HFFc6 (cell line): ENCODE measurements around the gene GHRHR. TPM values are rescaled to one million over a fixed set of nuclear protein-coding genes. Genes with fewer than 3 reads are reported as not detected.

Experiments used
- DNase-seq: peaks from one replicate; pipeline ENCODE4 v3.0.0-alpha.2; 2018
- H3K27ac Mint-ChIP-seq: 2 replicates; pipeline ENCODE4 v1.8.0; 2020; ENCODE audit warnings: mild to moderate bottlenecking, mixed read lengths
- H3K27me3 Mint-ChIP-seq: 2 replicates; pipeline ENCODE4 v1.8.0; 2021; ENCODE audit warnings: mild to moderate bottlenecking, moderate library complexity, mixed read lengths; ENCODE audit not compliant: insufficient read depth
- H3K36me3 Mint-ChIP-seq: 2 replicates; pipeline ENCODE4 v1.8.0; 2021; ENCODE audit warnings: low read depth, mixed read lengths
- H3K4me1 Mint-ChIP-seq: 2 replicates; pipeline ENCODE4 v1.8.0; 2020; ENCODE audit warnings: low read depth, mixed read lengths
- H3K4me3 Mint-ChIP-seq: 2 replicates; pipeline ENCODE4 v1.8.0; 2020; ENCODE audit warnings: mild to moderate bottlenecking, moderate library complexity, mixed read lengths
- H3K9me3 Mint-ChIP-seq: 2 replicates; pipeline ENCODE4 v1.8.0; 2020; ENCODE audit warnings: mild to moderate bottlenecking, mixed read lengths
- CTCF ChIP-seq: fragments of 200-600 bp; sonication (generic); IDR thresholded peaks from 2 replicates; pipeline ENCODE4 v1.5.0; 2021; ENCODE audit warnings: antibody characterized with exemption, mild to moderate bottlenecking
- total RNA-seq, 6 experiments: library from RNA; stranded (reverse); fragmentation: NEBNext Ultra II Directional; extraction: Animal tissue kit (Norgen Biotek cat#: 25700); gene quantifications; 2 replicates in 1 of 6; 3 replicates in 5 of 6; pipeline ENCODE4 v1.2.3, GENCODE V29; 2021

The GHRHR gene
- total RNA-seq, 6 experiments from 2014 or later = not detected

DNA sequence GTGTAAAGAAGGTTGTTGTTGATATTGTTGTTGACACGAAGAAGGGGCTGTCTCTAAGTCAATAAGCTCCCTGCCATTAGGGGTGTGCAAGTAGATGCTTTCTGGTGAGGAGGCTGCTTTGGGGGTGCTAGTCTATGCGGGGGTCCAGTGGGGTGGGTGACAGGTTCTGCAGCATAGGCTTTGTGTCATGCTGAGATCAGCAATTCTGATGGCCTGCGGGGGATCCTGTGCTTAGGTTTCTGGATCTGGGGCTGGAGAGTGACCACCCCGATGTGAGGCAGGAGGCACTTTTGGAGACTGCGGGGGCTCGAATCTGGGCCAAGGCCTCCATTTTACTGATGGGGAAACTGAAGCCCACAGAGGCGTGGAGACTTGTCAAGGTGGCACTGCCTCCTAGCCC is 47.0 kb upstream of the GHRHR start:
- no peak overlapping the region for H3K4me3 Mint-ChIP-seq
- H3K27me3 Mint-ChIP-seq = peaks cover 19% of the 10 kb centered on the region
- H3K27ac Mint-ChIP-seq = no peak overlapping the region
- H3K36me3 Mint-ChIP-seq = no peaks in the 10 kb centered on the region
- H3K4me1 Mint-ChIP-seq = peaks cover 32% of the 10 kb centered on the region
- H3K9me3 Mint-ChIP-seq = no peaks in the 10 kb centered on the region
- no peak for DNase-seq
- no peak for TF ChIP-seq CTCF

GRCh38 chr7:30917216-30917893 is 46.4 kb upstream of the GHRHR start:
- H3K27me3 Mint-ChIP-seq = peaks cover 16% of the 10 kb centered on the region
- H3K4me3 Mint-ChIP-seq = no peak overlapping the region
- no peak for TF ChIP-seq CTCF
- no peak for DNase-seq
- no peaks in the 10 kb centered on the region for H3K9me3 Mint-ChIP-seq
- H3K27ac Mint-ChIP-seq = no peak overlapping the region
- H3K4me1 Mint-ChIP-seq = peaks cover 32% of the 10 kb centered on the region
- no peaks in the 10 kb centered on the region for H3K36me3 Mint-ChIP-seq

DNA sequence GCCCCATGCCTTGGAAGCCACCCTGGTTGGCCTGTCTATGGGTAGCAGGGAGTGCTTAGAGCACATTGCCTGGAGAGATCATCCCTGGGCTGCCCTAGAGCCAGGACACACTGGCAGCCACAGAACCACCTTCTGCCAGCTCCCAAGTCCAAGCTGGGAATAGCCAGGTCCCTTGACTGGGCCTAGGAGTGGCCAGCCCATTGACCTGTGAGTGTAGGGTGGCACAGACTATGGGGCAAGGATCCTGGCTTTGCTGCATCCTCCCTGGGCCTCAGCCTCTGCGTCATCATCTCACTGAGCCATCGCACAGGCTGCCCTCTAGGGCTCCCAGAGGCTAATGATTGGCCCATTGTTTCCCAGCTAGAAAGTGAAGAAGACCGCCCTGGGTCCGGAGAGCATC is 45.1 kb upstream of the GHRHR start:
- Mint-ChIP-seq H3K9me3 (no peaks in the 10 kb centered on the region), H3K4me1 (peaks cover 32% of the 10 kb centered on the region), H3K4me3 (no peak overlapping the region), H3K27me3 (peaks cover 12% of the 10 kb centered on the region), H3K27ac (no peak overlapping the region), H3K36me3 (no peaks in the 10 kb centered on the region)
- no peak for TF ChIP-seq CTCF
- DNase-seq = no peak

DNA sequence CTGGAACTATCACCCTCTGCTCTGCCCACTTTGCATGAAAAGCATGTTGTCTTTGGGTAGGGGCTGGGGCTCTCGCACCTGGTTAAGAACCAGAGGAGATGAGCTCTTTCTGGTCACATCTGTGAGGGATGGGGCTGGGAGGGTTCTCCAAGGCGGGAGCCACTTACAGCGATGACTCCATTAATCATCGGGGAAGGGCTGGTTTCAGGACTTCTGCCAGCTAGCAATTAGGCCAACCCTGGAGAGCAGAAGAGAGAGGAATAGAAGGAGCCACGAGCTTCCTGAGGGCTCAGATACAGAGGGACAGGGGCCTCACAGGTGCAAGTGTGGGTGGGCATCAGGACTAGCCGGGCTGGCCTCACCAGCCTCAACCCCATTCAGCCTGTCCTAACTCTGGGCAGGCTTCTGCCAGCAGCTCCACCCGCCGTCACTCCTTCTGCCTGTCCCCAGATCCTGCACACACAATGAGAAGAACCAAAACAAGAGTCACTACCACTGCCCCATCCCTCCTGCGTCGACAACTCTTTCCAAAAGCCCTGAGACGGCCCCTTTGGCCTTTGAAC is 43.7 kb upstream of the GHRHR start:
- H3K9me3 Mint-ChIP-seq = no peaks in the 10 kb centered on the region
- peaks cover 17% of the 10 kb centered on the region for H3K27me3 Mint-ChIP-seq
- peak; percentile 32 for DNase-seq
- TF ChIP-seq CTCF = no peak
- H3K4me3 Mint-ChIP-seq = no peak overlapping the region
- no peaks in the 10 kb centered on the region for H3K36me3 Mint-ChIP-seq
- H3K27ac Mint-ChIP-seq = no peak overlapping the region; the same call in 1 of the 2 replicates
- peaks cover 22% of the 10 kb centered on the region for H3K4me1 Mint-ChIP-seq

DNA sequence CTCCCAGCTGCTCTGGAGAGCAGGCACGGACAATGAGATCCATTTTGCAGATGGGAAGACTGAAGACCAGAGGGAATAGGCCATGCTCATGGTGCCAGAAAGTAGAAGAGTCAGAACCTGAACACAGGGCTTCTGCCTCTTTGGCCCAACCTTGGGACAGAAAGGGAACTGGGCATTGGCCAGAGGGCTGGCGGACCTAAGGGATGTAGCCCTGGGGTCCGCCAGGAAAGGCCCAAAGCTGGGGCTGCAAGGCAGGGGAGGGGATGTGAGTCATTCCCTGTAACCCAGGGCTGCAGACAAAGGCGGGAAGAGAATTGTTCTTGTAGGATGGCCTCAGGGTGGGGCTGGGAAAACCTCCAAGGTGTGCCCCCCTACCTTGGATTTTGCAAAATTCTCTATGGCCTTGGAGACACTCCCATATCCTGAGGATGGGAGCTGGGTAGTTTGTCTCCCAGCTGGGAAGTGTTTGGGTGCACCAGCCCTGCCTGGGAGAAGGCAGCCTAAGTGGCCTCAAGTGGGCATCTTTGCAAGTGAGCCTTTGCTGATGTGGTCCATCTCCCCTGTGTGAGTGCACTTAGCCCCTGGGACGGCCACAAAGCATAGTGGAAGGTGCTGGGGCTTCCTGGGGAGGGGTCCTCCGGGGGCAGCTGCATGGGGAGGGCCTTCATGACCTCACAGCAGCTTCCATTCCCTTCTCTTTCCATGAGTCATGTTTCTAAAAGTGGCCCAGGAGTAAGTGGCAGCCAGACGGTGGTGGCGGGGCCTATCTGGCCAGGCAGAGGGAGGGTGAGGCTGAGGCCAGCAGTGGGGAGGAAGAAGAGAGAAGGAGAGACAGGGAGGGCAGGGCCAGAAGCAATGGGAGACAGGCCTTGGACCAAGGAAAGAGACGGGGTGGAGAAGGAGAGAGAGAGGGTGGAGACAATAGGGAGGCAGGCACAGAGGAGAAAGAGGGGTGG is 42.9 kb upstream of the GHRHR start:
- H3K27me3 Mint-ChIP-seq = peaks cover 16% of the 10 kb centered on the region; the same call in 1 of the 2 replicates
- peak; percentile 61 for DNase-seq
- H3K27ac Mint-ChIP-seq = no peak overlapping the region
- TF ChIP-seq CTCF = no peak
- H3K9me3 Mint-ChIP-seq = no peaks in the 10 kb centered on the region
- H3K4me3 Mint-ChIP-seq = no peak overlapping the region
- no peaks in the 10 kb centered on the region for H3K36me3 Mint-ChIP-seq
- peaks cover 20% of the 10 kb centered on the region for H3K4me1 Mint-ChIP-seq
